BE2C (cell line): ENCODE measurements around the gene NRP2.

ENCODE experiments used
- DNase-seq: peaks from one replicate; pipeline ENCODE4 v3.0.0-alpha.2; 2020
- H3K27me3 ChIP-seq: fragments of 250-450 bp; sonication (Bioruptor Pico); 2 replicates; pipeline ENCODE4 v1.5.1; 2020; ENCODE audit warnings: mild to moderate bottlenecking
- H3K36me3 ChIP-seq: fragments of 250-450 bp; sonication (Bioruptor Pico); 2 replicates; pipeline ENCODE4 v1.5.1; 2020; ENCODE audit warnings: mild to moderate bottlenecking
- H3K4me1 ChIP-seq: fragments of 250-450 bp; sonication (Bioruptor Pico); 2 replicates; pipeline ENCODE4 v1.5.1; 2020
- H3K4me3 ChIP-seq: 2 replicates; pipeline ENCODE4 v1.5.1; 2011; ENCODE audit warnings: low read depth, low read length
- H3K9me3 ChIP-seq: fragments of 250-450 bp; sonication (Bioruptor Pico); 2 replicates; pipeline ENCODE4 v1.5.1; 2020
- CTCF ChIP-seq: IDR thresholded peaks from 2 replicates; pipeline ENCODE4 v1.5.1; 2012; ENCODE audit warnings: mild to moderate bottlenecking, low read depth, low read length

The NRP2 gene

DNA sequence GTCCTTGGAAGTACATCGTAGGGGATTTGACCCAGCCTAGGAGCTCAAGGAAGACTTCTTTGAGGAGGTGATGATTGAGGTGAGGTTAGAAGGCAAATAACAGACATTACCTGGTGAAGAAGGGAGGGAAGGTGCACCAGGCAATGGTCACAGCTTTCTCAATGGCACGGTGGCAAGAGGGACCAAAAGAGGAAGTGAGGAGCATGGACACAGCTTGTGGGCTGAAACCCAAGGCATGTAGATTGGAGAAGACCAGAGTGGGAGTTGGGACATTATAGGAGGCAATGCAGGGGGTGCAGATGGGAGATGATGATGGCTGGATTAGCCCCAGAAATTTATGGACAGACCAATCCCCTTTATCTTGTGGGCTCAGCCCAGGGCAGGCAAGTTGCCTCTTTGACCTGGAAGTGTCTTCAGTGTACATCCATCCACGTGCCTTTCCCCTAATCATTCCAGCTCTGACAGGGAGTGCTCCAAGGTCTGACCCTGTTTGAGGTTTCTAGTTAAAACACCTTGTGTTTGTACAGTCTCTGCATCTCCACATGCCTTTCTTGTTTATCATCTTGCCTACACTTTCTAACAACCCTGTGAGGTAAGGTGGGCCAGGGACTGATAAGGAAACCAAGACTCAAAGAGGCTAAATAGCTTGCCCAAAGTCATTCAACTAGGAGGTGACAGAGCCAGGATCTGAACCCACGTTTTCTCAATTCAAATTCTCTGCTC is 59.1 kb downstream of the NRP2 start:
- no peak for TF ChIP-seq CTCF
- Histone ChIP-seq H3K27me3 (no peaks in the 10 kb centered on the region), H3K36me3 (no peaks in the 10 kb centered on the region), H3K9me3 (no peaks in the 10 kb centered on the region), H3K4me1 (peaks cover 13% of the 10 kb centered on the region), H3K4me3 (no peak overlapping the region)
- no peak for DNase-seq

- Histone ChIP-seq H3K9me3 (no peaks in the 10 kb centered on the region), H3K4me3 (no peak overlapping the region), H3K4me1 (peaks cover 16% of the 10 kb centered on the region), H3K36me3 (no peaks in the 10 kb centered on the region), H3K27me3 (no peaks in the 10 kb centered on the region)
- no peak for DNase-seq
- no peak for TF ChIP-seq CTCF
Observed at GRCh38 chr2:205743137-205743536, 60.8 kb downstream of the NRP2 start.

DNA sequence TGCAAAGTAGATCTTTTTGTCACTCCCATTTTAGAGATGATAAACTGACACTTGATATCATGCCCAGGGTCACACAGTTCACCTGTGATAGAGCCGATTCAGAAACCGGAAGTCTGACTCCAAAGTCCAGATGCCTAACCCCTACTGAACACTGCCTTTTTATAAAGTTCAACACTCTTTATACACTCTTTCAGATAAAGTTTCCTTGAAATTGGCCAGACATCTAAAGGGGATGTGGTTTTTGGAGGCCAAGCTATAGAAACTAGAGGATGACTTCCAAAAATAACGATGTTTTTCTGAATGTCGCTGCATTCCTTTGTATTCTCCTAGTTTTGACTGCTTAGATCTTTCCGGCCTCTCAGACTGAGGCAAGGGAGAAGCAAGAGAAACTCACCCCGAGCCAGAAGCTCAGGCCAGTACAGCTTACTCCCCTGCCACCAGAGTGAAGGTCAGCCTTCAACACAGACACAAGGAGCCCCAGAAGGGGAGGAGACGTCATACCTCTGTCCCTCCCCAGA is 61.8 kb downstream of the NRP2 start:
- no peak overlapping the region for H3K4me3 ChIP-seq
- DNase-seq: no peak
- H3K36me3 ChIP-seq: no peaks in the 10 kb centered on the region
- H3K4me1 ChIP-seq: peaks cover 16% of the 10 kb centered on the region
- TF ChIP-seq CTCF: no peak
- H3K27me3 ChIP-seq: no peaks in the 10 kb centered on the region
- H3K9me3 ChIP-seq: no peaks in the 10 kb centered on the region

DNA sequence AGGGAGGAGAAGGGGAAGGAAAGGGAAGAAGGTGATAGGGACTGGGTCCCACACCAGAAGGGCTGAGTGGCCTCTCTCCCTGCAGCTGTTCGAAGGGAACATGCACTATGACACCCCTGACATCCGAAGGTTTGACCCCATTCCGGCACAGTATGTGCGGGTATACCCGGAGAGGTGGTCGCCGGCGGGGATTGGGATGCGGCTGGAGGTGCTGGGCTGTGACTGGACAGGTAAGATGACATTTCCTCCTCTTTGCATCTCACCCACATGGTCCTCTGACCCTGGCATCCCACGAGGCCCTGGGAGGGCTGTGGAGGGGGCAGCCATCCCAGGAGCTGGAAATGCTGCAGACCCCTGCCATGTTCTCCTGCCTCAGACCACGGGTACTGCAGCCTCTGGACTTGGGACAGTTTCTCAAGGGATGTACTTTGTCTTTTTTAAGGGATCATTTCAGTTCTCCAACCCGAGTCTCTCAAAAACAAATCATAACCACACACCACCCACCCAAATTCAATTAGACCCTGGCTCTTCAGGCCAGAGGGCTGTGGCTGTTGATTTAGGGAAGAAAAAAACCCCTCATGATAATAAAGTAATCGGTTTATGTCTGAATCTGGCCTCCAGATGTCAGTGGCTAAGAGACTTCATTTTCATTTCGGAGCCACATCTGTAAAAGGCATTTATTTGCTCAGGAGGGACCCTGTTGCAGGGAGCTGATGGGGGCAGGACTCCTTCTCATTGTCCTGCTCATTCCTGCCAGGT is 63.5 kb downstream of the NRP2 start:
- Histone ChIP-seq H3K9me3 (no peaks in the 10 kb centered on the region), H3K36me3 (no peaks in the 10 kb centered on the region), H3K4me1 (peaks cover 16% of the 10 kb centered on the region), H3K4me3 (no peak overlapping the region), H3K27me3 (no peaks in the 10 kb centered on the region)
- TF ChIP-seq CTCF: no peak
- peak; percentile 35 for DNase-seq

- peaks cover 16% of the 10 kb centered on the region for H3K4me1 ChIP-seq
- no peaks in the 10 kb centered on the region for H3K9me3 ChIP-seq
- DNase-seq: peak; percentile 31
- H3K27me3 ChIP-seq: no peaks in the 10 kb centered on the region
- no peak overlapping the region for H3K4me3 ChIP-seq
- H3K36me3 ChIP-seq: no peaks in the 10 kb centered on the region
- no peak for TF ChIP-seq CTCF
Observed at GRCh38 chr2:205746420-205746785, 64.1 kb downstream of the NRP2 start.

GRCh38 chr2:205747829-205748386 is 65.6 kb downstream of the NRP2 start:
- Histone ChIP-seq H3K4me1 (peaks cover 16% of the 10 kb centered on the region), H3K27me3 (no peaks in the 10 kb centered on the region), H3K4me3 (no peak overlapping the region), H3K36me3 (no peaks in the 10 kb centered on the region), H3K9me3 (no peaks in the 10 kb centered on the region)
- DNase-seq: no peak
- no peak for TF ChIP-seq CTCF
